ENCODE results near the gene ATG101. TPM values are rescaled to one million over a fixed set of nuclear protein-coding genes. Genes with fewer than 3 reads are reported as not detected.

ATG101 gene
- total and polyA plus RNA-seq, 9 of the 15 experiments (the other 6 are each of a cell fraction or from before 2014, with no cell fraction given) = 2.9 to 52.4 (median 29.7) TPM

DNA sequence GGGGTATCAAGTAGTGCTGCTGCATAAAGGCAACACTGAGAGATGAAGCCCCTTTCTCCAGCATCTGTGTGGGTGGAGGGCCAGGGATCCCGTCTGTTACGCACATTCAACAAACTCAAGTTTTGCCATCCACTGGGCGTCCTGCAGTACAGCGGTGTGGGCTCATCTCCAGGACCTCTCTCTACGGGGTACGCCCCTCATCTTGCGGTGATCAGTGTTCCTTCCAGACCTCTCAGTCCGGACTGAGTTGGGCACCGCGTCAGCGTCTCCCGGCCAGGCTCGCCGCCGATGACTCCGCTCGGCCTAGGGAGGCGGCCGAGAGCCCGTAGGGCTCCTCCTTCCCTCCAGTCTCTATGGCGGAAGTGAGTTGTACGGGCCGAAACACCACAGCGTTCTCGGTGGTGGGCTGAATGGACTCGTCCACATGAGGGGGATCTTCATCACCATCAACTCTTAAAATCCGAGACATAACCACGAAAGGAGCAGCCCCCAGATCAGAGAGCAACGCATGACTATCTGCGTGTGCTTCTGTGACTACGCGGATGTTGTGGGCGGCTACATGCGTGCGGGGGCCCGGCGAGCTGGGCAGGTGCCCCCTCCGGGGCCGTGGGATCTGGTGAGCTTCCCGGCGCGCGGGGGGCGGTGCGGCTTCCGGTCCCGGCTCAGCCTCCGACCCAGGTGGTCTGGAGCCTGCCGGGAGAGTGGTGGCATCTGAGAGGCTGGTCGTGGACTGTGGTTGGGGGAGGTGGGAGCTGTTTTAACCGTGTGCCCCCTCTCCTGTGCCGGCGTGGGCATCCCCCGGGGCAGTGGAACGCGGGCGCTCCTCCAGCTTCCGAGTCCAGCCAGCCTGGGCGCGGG is at the start of gene ATG101 (continued):
- TF ChIP-seq RBM17 (IDR thresholded peaks at IDR 0.05; ENCODE audit: borderline replicate concordance, low read depth, low read length) (no peak), FUS (optimal IDR thresholded peaks at IDR 0.05; ENCODE audit: low read depth, low read length) (no peak), BRD9 (IDR thresholded peaks at IDR 0.05; ENCODE audit: low read depth, partially characterized antibody) (no peak), FOXJ2 (tag; IDR thresholded peaks at IDR 0.05) (no peak), BHLHE40 (IDR thresholded peaks at IDR 0.05; ENCODE audit: low read length) (peak; percentile 95), BMI1 (IDR thresholded peaks at IDR 0.05; ENCODE audit: low read length) (no peak), ZC3H11A (IDR thresholded peaks at IDR 0.05; ENCODE audit: low read depth, low read length) (no peak), SIX5 (IDR thresholded peaks at IDR 0.05; ENCODE audit: borderline replicate concordance in 1 of 2, insufficient read depth in 1 of 2, low read depth in 1 of 2, low read length in 2 of 2) (peak in 1 of 2 experiments; percentile 64; a peak in 1 of 4 replicates), SIRT6 (IDR thresholded peaks at IDR 0.05; ENCODE audit: low read depth, low read length) (no peak), ZSCAN32 (CRISPR knock-in tag; IDR thresholded peaks at IDR 0.05) (no peak), XRCC3 (IDR thresholded peaks at IDR 0.05) (no peak), MAZ (CRISPR knock-in tag; conservative IDR thresholded peaks at IDR 0.05 in 1 of 2, IDR thresholded peaks at IDR 0.05 in 1 of 2) (peak; percentile 90 to 97), SP2 (IDR thresholded peaks at IDR 0.05; ENCODE audit: extremely low read depth, low read depth, low read length, poor library complexity, severe bottlenecking) (peak; percentile 99), ZNF384 (IDR thresholded peaks at IDR 0.05; ENCODE audit: low read depth, low read length) (peak; percentile 72), PML (IDR thresholded peaks at IDR 0.05; ENCODE audit: low read length) (0 out of 2 replicates have a peak, but pooled peaks have one; percentile 43), CBX2 (IDR thresholded peaks at IDR 0.05; ENCODE audit: insufficient read depth, low read length, poor library complexity, severe bottlenecking) (no peak)
- TF ChIP-seq, protein P1, sequence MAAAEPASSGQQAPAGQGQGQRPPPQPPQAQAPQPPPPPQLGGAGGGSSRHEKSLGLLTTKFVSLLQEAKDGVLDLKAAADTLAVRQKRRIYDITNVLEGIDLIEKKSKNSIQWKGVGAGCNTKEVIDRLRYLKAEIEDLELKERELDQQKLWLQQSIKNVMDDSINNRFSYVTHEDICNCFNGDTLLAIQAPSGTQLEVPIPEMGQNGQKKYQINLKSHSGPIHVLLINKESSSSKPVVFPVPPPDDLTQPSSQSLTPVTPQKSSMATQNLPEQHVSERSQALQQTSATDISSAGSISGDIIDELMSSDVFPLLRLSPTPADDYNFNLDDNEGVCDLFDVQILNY (CRISPR knock-in tag; IDR thresholded peaks at IDR 0.05) = peak; percentile 69; the same call in 1 of the 2 replicates
- TF ChIP-seq, protein P2, sequence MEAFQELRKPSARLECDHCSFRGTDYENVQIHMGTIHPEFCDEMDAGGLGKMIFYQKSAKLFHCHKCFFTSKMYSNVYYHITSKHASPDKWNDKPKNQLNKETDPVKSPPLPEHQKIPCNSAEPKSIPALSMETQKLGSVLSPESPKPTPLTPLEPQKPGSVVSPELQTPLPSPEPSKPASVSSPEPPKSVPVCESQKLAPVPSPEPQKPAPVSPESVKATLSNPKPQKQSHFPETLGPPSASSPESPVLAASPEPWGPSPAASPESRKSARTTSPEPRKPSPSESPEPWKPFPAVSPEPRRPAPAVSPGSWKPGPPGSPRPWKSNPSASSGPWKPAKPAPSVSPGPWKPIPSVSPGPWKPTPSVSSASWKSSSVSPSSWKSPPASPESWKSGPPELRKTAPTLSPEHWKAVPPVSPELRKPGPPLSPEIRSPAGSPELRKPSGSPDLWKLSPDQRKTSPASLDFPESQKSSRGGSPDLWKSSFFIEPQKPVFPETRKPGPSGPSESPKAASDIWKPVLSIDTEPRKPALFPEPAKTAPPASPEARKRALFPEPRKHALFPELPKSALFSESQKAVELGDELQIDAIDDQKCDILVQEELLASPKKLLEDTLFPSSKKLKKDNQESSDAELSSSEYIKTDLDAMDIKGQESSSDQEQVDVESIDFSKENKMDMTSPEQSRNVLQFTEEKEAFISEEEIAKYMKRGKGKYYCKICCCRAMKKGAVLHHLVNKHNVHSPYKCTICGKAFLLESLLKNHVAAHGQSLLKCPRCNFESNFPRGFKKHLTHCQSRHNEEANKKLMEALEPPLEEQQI (IDR thresholded peaks at IDR 0.05) = peak; percentile 88
- TF ChIP-seq, protein P3, sequence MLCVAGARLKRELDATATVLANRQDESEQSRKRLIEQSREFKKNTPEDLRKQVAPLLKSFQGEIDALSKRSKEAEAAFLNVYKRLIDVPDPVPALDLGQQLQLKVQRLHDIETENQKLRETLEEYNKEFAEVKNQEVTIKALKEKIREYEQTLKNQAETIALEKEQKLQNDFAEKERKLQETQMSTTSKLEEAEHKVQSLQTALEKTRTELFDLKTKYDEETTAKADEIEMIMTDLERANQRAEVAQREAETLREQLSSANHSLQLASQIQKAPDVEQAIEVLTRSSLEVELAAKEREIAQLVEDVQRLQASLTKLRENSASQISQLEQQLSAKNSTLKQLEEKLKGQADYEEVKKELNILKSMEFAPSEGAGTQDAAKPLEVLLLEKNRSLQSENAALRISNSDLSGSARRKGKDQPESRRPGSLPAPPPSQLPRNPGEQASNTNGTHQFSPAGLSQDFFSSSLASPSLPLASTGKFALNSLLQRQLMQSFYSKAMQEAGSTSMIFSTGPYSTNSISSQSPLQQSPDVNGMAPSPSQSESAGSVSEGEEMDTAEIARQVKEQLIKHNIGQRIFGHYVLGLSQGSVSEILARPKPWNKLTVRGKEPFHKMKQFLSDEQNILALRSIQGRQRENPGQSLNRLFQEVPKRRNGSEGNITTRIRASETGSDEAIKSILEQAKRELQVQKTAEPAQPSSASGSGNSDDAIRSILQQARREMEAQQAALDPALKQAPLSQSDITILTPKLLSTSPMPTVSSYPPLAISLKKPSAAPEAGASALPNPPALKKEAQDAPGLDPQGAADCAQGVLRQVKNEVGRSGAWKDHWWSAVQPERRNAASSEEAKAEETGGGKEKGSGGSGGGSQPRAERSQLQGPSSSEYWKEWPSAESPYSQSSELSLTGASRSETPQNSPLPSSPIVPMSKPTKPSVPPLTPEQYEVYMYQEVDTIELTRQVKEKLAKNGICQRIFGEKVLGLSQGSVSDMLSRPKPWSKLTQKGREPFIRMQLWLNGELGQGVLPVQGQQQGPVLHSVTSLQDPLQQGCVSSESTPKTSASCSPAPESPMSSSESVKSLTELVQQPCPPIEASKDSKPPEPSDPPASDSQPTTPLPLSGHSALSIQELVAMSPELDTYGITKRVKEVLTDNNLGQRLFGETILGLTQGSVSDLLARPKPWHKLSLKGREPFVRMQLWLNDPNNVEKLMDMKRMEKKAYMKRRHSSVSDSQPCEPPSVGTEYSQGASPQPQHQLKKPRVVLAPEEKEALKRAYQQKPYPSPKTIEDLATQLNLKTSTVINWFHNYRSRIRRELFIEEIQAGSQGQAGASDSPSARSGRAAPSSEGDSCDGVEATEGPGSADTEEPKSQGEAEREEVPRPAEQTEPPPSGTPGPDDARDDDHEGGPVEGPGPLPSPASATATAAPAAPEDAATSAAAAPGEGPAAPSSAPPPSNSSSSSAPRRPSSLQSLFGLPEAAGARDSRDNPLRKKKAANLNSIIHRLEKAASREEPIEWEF (CRISPR knock-in tag; IDR thresholded peaks at IDR 0.05) = no peak

Data from K562 (cell line).